Stimulated activated CD8-positive, alpha-beta memory T cell treated with anti-CD3 and anti-CD28 coated beads, Interleukin-4, amount 100 ng/mL, for 1 hour (primary cell): ENCODE results near the gene GIPC3.

Experiments
- DNase-seq, 2 donors: peaks; one replicate each; pipeline ENCODE4 v3.0.0-alpha.2; 2020; ENCODE audit warnings: low read depth in 2 of 2, low spot score in 1 of 2

The GIPC3 gene, protein sequence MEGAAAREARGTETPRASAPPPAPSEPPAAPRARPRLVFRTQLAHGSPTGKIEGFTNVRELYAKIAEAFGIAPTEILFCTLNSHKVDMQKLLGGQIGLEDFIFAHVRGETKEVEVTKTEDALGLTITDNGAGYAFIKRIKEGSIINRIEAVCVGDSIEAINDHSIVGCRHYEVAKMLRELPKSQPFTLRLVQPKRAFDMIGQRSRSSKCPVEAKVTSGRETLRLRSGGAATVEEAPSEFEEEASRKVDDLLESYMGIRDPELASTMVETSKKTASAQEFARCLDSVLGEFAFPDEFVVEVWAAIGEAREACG

GRCh38 chr19:3585301-3586126 is at the start of gene GIPC3:
TSS of gene GIPC3 (plus strand) at chr19:3585478. CDS start at chr19:3585598, 120 bp downstream.
- no peak for DNase-seq

- DNase-seq, result no peak
Observed at GRCh38 chr19:3535563-3535965, 49.7 kb upstream of the GIPC3 start.

DNA sequence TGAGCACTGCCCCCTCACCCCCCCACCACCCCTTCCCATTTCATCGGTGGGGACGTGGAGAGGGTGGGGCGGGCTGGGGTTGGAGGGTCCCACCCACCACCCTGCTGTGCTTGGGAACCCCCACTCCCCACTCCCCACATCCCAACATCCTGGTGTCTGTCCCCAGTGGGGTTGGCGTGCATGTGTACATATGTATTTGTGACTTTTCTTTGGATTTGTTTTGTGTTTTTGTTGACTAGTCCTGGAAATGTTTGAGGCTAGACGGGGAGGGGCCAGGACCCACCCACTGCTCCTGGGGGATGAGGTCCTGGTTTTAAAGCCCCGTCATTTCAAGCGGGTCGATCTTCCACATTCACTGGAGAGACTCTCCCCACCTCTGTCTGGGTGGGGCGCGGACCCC is 49.3 kb upstream of the GIPC3 start:
- no peak for DNase-seq

- DNase-seq, result no peak
Observed at GRCh38 chr19:3536429-3537100, 48.7 kb upstream of the GIPC3 start.

- no peak for DNase-seq
Observed at GRCh38 chr19:3537101-3537437, 48.2 kb upstream of the GIPC3 start.

- no peak for DNase-seq
Observed at GRCh38 chr19:3537438-3538240, 47.6 kb upstream of the GIPC3 start.

DNA sequence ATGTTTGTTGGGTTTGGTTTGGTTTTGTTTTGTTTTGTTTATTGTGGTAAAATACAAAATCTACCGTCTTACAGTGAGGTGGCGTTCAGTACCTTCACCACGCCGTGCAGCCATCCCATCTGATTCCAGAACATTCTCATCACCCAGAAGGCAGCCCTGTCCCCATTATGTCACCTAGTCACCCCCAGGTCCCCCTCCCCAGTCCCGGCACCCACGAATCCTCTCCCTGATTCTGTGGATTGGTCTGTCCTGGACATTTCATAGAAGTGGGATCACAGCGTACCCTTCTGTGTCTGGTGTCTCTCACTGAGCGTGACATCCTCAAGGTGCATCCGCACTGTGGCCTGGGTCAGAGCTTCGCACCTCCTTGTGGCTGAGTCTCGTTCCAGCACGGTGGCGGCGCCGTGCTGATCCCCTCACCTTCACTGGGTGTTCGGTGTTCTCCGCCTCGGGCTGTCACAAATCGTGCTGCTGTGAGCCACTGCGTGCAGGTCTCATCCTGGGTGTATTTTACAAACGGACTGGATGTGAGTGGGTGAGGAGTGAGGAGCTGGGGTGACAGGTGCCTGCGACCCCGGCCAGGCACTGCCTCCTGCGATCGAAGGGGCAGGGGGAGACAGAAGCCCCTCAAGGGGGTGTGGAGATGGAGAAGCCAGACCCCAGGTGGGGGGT is 46.9 kb upstream of the GIPC3 start:
- no peak for DNase-seq

DNA sequence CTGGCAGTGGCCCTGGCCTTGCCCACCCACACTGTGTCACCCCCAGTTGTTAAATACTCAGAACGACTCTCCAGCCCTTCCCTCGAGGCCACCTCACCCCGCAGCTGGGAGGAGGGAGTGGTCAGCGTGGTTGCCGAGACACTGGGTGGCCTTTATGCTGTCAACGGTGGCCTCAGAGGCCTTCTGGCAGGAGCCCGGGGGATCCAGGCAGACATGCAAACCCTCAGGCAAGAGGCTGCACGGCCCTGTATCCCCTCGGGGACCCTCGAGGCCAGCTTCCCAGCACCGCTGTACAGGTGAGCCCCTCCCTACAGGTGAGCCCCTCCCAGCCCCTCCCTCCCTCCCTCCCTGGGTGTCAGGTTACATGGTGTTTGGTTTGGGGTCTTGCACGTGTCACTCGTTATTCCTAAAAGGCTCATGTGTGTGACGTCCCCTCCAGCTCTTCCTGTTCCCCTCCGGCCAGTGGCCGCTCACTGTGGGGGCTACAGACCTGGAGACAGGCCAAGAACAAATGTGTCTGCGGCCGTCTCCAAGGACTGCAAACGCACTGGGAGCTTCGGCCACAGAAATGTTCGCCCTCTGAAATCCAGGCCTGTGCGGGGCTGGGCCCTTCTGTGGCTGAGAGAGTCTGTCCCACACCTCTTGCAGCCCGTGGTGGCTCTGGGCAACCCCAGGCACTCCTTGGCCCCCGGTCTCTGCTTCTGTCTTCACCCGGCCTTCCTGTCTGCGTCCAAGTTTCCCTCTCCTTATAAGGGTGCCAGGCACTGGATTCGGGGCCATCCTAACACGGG is 46.1 kb upstream of the GIPC3 start, which contains the start of gene TEKTIP1:
TEKTIP1 (plus strand) TSS at position 210 of the 791 bp plus-strand sequence; CDS start at position 214, 4 bp downstream.
- no peak for DNase-seq

DNA sequence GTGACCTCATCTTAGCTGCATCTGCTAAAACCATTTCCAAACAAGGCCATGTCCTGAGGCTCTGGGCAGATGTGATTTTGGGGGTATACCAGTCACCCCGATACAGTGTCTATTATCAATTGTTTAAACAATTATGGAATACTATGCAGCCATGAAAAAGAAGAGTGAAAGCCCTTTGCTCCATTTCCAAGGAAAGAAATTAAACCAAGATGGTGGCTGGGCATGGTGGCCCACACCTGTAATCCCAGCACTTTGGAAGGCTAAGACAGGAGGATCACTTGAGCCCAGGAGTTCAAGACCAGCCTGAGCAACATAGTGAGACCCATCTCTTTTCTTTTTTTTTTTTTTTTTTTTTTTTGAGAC is 45.5 kb upstream of the GIPC3 start:
- DNase-seq, result no peak

DNA sequence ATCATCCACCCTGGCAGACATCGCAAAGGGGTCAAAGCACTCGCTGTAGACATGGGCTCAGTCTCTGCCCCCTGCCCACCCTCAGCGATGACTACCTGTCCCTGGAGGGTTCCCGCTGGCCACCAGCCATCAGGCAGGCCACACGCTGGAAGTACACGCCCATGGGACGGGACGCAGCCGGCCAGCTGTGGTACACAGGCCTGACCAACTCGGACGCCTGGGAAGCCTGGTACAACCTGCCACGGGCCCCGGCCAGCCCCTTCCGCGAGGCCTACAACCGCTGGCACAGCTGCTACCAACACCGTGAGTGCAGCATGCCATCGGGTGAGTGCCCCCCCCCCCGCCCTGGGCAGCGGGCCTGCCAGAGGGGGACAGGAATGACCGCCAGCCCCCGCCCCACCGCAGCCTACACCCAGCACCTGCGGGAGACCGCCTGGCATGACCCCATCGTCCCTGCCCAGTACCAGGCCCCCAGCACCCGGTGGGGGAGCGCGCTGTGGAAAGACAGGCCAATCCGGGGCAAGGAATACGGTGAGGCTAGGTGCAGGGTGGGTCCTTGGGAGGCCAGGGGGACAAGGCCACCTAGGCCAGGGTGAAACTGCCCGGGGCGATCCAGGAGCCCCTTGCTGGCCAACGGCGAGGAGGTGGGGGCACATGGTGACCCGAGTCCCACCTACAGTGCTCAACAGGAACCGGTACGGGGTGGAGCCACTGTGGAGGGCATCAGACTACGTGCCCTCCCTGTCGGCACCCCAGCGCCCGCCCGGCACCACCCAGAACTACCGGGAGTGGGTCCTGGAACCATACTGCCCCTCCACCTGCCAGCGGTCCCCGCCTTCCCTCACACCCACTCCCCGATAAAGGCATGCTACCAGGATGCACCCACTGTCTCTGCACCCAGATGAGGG is 41.9 kb upstream of the GIPC3 start:
- no peak for DNase-seq

- no peak for DNase-seq
Observed at GRCh38 chr19:3544058-3544376, 41.3 kb upstream of the GIPC3 start.

GRCh38 chr19:3544742-3545668 is 40.3 kb upstream of the GIPC3 start:
- DNase-seq, result peak; percentile 62 to 66

DNA sequence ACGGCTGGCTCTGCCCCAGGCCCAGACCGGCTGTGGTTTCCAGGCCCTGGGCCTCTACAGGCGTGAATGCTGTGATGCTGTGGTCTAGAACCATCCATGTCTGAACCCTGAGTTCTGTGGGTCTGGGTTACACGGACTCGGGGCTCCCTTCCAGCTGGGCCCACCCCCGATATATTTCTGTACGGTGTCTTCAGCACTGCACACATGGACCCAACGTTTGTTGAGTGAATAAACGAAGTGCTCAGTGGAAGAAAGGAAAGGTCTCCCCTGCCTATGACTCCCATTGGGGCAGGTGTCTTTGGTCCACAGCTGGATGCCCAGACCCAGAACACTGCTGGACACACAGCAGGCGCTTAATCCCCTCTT is 39.6 kb upstream of the GIPC3 start:
- no peak for DNase-seq

DNA sequence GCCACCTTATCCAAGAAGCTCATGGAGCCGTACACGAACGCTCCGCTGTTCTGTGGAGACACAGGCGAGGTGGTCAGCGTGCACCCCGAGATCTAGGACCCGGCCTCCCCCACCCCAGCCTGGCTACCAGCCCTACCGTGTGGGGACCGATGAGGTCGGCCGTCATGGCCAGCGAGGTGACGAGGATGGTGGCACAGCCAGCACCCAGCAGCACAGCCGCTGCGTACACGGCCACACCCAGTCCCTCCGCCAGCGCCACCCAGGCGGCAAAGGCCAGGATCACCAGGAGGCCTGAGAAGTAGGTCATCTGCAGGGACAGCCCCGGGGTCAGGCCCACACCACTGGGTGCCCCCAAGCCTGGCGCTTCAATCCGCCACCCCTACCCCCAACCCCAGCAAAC is 39.2 kb upstream of the GIPC3 start:
- DNase-seq, result no peak

- no peak for DNase-seq
Observed at GRCh38 chr19:3547301-3547731, 38.0 kb upstream of the GIPC3 start.

DNA sequence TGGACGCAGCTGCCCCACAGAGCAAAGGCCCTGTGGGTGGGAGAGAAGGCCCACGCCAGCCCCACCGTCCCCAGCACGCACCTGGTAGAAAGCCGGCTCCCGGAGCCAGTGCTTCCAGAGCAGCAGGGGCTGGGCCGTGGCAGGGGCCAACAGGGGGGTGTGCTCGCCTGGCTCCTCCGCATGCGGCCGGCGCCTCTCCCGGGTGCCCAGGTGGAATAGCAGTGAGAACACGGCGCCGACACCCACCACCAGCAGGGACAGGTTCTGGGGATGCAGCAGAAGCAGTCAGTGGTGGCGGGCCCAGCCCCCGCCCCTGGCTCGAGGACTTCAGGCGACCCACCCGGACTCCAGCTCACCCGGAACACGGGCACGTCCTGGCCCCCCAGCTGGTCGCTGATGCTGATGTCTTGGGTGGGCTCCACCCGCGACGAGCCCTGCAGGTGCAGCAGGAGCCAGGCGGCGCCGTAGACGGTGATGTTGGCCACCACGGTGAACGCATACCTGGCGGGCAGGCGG is 37.5 kb upstream of the GIPC3 start:
- no peak for DNase-seq

GRCh38 chr19:3548606-3549005 is 36.7 kb upstream of the GIPC3 start:
- no peak for DNase-seq

DNA sequence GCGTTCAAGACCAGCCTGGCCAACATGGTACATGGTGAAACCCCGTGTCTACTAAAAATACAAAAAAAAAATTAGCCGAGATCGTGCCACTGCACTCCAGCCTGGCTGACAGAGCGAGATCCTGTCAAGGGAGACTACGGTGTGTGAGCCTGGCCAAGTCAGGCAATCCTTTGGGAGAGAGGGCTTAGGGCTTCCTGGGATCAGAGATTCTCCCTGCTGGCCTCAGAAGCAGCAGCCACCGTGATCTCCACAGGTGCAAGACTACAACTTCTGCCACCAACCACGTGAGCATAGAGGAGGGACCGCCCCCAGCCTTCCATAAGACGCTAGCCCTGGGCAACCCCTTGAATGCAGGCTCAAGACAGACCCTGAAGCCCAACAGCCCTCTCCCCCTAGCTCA is 35.5 kb upstream of the GIPC3 start:
- no peak for DNase-seq
